K562 (cell line): ENCODE results near the gene ERCC1. TPM values are rescaled to one million over a fixed set of nuclear protein-coding genes. Genes with fewer than 3 reads are reported as not detected.

Experiments
- BHLHE40 ChIP-seq: IDR thresholded peaks from 2 replicates; pipeline ENCODE4 v1.6.1; 2011; ENCODE audit warnings: low read length, improper control_type of control experiment
- CREBBP ChIP-seq: IDR thresholded peaks from one replicate; pipeline ENCODE4 v1.6.1; 2012; ENCODE audit warnings: low read depth, mild to moderate bottlenecking, control low read depth, inconsistent platforms, low read length
- CXXC5 ChIP-seq: fragments of 250-450 bp; sonication (Bioruptor Pico); IDR thresholded peaks from 2 replicates; pipeline ENCODE4 v1.8.0; 2022; ENCODE audit warnings: inconsistent platforms, mild to moderate bottlenecking, moderate library complexity
- DNMT1 ChIP-seq: fragments of 450-650 bp; IDR thresholded peaks from 2 replicates; pipeline ENCODE4 v1.6.1; 2016; ENCODE audit warnings: antibody characterized with exemption, mild to moderate bottlenecking
- GATAD2A ChIP-seq: fragments of 450-650 bp; IDR thresholded peaks from 2 replicates; pipeline ENCODE4 v1.6.1; 2017
- HCFC1 ChIP-seq: IDR thresholded peaks from 2 replicates; pipeline ENCODE4 v1.6.1; 2012; ENCODE audit warnings: low read depth, low read length, improper control_type of control experiment
- PHF8 ChIP-seq: fragments of 200-600 bp; sonication (generic); IDR thresholded peaks from 2 replicates; pipeline ENCODE4 v1.6.1; 2012; ENCODE audit warnings: mixed run types, mild to moderate bottlenecking, inconsistent platforms, low read length, moderate library complexity, borderline replicate concordance
- ZBTB7A ChIP-seq: IDR thresholded peaks from 2 replicates; pipeline ENCODE4 v1.6.1; 2011; ENCODE audit warnings: low read depth, mild to moderate bottlenecking, low read length, moderate library complexity, borderline replicate concordance; ENCODE audit not compliant: control insufficient read depth
- ZNF253 ChIP-seq: fragments of 250-450 bp; sonication (Bioruptor Pico); conservative IDR thresholded peaks from 2 replicates; pipeline ENCODE4 v1.6.1; 2021; ENCODE audit warnings: mild to moderate bottlenecking
- polyA plus RNA-seq, 8 experiments: library from polyadenylated mRNA; depleted of rRNA in 4 of 8; stranded (reverse) in 5 of 8; unstranded in 3 of 8; fragments of >200 nt; fragmentation: Nextera tagmentation in 2 of 8; fragmentation: Illumina TruSeq in 1 of 8; extraction: Ambion mirVana in 2 of 8; extraction: Trizol in 1 of 8; gene quantifications; 2 replicates each; pipeline versions ENCODE4 v1.2.1 to v1.2.3, GENCODE V29; 2011 to 2014; ENCODE audit warnings: inconsistent platforms in 1 of 8, missing spikeins in 1 of 8
- total RNA-seq, 7 experiments: library from RNA; depleted of rRNA in 6 of 7; stranded (reverse); fragments of >200 nt in 6 of 7; fragmentation: Illumina TruSeq in 2 of 7; extraction: Trizol in 2 of 7; gene quantifications; 2 replicates each; pipeline versions ENCODE4 v1.2.1 to v1.2.3, GENCODE V29; 2011 to 2021; ENCODE audit warnings: low replicate concordance in 1 of 7
- TF ChIP-seq, protein P1 (sequence below), 3 experiments: IDR thresholded peaks in 2 of 3; conservative IDR thresholded peaks in 1 of 3; 2 replicates each; pipeline ENCODE4 v1.5.1; 2011 to 2012; ENCODE audit warnings: low read length in 3 of 3, mild to moderate bottlenecking in 3 of 3, control low read depth in 2 of 3, improper control_type of control experiment in 1 of 3, inconsistent platforms in 1 of 3, low read depth in 1 of 3, mixed read lengths in 1 of 3, moderate library complexity in 1 of 3; ENCODE audit not compliant: insufficient read depth in 2 of 3
- TF ChIP-seq, protein P2 (sequence below): fragments of 250-450 bp; sonication (Bioruptor Pico); IDR thresholded peaks from 2 replicates; pipeline ENCODE4 v1.5.0; 2021
- TF ChIP-seq, protein P3 (sequence below), 2 experiments: fragments of 250-450 bp in 1 of 2; fragments of 450-650 bp in 1 of 2; sonication (Bioruptor Pico) in 1 of 2; IDR thresholded peaks; 2 replicates each; pipeline versions ENCODE4 v1.6.1 to v1.8.0; 2016 to 2021; ENCODE audit warnings: mild to moderate bottlenecking in 2 of 2, moderate library complexity in 2 of 2, missing compliant biosample characterization in 1 of 2, missing genetic modification characterization in 1 of 2
- TF ChIP-seq, protein P4 (sequence below): sonication (generic); formaldehyde crosslinking; IDR thresholded peaks from 2 replicates; pipeline ENCODE4 v1.8.0; 2023; ENCODE audit warnings: mild to moderate bottlenecking, missing genetic modification reagents
- TF ChIP-seq, protein P5 (sequence below), 2 experiments: fragments of 450-650 bp in 1 of 2; IDR thresholded peaks; 2 replicates each; pipeline ENCODE4 v1.6.1; 2011 to 2017; ENCODE audit warnings: low read depth in 2 of 2, antibody characterized with exemption in 1 of 2, borderline replicate concordance in 1 of 2, low read length in 1 of 2, mild to moderate bottlenecking in 1 of 2, mixed read lengths in 1 of 2; ENCODE audit not compliant: control insufficient read depth in 1 of 2

Gene ERCC1
- total and polyA plus RNA-seq, 9 of the 15 experiments (the other 6 are each of a cell fraction or from before 2014, with no cell fraction given): 9.3 to 92.6 (median 60.0) TPM

DNA sequence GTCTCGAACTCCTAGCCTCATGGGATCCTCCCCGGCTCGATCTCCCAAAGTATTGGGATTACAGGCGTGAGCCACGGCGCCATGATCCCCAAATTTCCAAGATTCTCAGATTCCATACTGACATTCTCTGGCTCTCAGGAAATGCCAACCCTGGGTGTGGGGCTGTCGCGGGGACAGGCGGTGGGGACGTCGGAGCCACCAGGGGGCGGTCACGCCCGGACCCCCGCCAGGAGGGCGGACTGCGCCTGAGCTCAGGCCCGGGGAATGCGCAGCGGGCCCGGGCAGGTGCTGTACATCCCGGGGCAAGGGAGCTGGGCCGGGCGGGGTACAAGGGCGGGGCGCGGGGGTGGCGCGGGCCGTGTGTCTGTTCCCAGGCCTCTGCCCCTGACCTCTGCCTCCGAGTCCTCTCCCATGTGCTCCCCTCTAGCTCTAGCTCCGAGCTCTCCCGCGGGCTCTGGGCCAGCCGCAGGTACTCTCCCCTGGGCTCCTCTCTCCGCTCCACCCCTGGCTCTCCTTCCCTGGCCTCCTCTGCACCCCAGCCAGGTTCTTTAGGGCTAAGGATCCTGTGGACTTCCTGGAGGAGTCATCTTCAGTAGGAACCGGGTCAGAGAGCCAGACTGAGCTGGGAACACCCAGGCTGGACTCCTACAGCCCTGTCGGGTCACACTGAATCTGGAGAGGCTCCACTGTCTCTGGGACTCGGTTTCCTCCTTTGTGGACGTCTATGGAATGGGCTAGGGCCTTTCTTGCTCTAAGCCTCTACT, 21.2 kb downstream of the ERCC1 start (continued):
- TF ChIP-seq BHLHE40 (peak; percentile 19; the same call in 1 of the 2 replicates), GATAD2A (no peak), ZNF253 (CRISPR knock-in tag) (no peak), HCFC1 (0 out of 2 replicates have a peak, but pooled peaks have one; percentile 10), PHF8 (no peak), CREBBP (no peak), CXXC5 (CRISPR knock-in tag) (peak; percentile 56), ZBTB7A (peak; percentile 88; the same call in 1 of the 2 replicates), DNMT1 (no peak)
- TF ChIP-seq, protein P1, sequence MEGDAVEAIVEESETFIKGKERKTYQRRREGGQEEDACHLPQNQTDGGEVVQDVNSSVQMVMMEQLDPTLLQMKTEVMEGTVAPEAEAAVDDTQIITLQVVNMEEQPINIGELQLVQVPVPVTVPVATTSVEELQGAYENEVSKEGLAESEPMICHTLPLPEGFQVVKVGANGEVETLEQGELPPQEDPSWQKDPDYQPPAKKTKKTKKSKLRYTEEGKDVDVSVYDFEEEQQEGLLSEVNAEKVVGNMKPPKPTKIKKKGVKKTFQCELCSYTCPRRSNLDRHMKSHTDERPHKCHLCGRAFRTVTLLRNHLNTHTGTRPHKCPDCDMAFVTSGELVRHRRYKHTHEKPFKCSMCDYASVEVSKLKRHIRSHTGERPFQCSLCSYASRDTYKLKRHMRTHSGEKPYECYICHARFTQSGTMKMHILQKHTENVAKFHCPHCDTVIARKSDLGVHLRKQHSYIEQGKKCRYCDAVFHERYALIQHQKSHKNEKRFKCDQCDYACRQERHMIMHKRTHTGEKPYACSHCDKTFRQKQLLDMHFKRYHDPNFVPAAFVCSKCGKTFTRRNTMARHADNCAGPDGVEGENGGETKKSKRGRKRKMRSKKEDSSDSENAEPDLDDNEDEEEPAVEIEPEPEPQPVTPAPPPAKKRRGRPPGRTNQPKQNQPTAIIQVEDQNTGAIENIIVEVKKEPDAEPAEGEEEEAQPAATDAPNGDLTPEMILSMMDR (IDR thresholded peaks at IDR 0.05 in 2 of 3, conservative IDR thresholded peaks at IDR 0.05 in 1 of 3; ENCODE audit: insufficient read depth in 2 of 3, low read depth in 1 of 3, low read length in 3 of 3): peak; percentile 71 to 82 (median 81)
- TF ChIP-seq, protein P2, sequence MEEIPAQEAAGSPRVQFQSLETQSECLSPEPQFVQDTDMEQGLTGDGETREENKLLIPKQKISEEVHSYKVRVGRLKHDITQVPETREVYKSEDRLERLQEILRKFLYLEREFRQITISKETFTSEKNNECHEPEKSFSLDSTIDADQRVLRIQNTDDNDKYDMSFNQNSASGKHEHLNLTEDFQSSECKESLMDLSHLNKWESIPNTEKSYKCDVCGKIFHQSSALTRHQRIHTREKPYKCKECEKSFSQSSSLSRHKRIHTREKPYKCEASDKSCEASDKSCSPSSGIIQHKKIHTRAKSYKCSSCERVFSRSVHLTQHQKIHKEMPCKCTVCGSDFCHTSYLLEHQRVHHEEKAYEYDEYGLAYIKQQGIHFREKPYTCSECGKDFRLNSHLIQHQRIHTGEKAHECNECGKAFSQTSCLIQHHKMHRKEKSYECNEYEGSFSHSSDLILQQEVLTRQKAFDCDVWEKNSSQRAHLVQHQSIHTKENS: no peak
- TF ChIP-seq, protein P3, sequence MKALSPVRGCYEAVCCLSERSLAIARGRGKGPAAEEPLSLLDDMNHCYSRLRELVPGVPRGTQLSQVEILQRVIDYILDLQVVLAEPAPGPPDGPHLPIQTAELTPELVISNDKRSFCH (CRISPR knock-in tag; IDR thresholded peaks at IDR 0.05): no peak
- TF ChIP-seq, protein P3 (tag; IDR thresholded peaks at IDR 0.05): no peak
- TF ChIP-seq, protein P4, sequence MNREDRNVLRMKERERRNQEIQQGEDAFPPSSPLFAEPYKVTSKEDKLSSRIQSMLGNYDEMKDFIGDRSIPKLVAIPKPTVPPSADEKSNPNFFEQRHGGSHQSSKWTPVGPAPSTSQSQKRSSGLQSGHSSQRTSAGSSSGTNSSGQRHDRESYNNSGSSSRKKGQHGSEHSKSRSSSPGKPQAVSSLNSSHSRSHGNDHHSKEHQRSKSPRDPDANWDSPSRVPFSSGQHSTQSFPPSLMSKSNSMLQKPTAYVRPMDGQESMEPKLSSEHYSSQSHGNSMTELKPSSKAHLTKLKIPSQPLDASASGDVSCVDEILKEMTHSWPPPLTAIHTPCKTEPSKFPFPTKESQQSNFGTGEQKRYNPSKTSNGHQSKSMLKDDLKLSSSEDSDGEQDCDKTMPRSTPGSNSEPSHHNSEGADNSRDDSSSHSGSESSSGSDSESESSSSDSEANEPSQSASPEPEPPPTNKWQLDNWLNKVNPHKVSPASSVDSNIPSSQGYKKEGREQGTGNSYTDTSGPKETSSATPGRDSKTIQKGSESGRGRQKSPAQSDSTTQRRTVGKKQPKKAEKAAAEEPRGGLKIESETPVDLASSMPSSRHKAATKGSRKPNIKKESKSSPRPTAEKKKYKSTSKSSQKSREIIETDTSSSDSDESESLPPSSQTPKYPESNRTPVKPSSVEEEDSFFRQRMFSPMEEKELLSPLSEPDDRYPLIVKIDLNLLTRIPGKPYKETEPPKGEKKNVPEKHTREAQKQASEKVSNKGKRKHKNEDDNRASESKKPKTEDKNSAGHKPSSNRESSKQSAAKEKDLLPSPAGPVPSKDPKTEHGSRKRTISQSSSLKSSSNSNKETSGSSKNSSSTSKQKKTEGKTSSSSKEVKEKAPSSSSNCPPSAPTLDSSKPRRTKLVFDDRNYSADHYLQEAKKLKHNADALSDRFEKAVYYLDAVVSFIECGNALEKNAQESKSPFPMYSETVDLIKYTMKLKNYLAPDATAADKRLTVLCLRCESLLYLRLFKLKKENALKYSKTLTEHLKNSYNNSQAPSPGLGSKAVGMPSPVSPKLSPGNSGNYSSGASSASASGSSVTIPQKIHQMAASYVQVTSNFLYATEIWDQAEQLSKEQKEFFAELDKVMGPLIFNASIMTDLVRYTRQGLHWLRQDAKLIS (CRISPR knock-in tag): no peak
- TF ChIP-seq, protein P5, sequence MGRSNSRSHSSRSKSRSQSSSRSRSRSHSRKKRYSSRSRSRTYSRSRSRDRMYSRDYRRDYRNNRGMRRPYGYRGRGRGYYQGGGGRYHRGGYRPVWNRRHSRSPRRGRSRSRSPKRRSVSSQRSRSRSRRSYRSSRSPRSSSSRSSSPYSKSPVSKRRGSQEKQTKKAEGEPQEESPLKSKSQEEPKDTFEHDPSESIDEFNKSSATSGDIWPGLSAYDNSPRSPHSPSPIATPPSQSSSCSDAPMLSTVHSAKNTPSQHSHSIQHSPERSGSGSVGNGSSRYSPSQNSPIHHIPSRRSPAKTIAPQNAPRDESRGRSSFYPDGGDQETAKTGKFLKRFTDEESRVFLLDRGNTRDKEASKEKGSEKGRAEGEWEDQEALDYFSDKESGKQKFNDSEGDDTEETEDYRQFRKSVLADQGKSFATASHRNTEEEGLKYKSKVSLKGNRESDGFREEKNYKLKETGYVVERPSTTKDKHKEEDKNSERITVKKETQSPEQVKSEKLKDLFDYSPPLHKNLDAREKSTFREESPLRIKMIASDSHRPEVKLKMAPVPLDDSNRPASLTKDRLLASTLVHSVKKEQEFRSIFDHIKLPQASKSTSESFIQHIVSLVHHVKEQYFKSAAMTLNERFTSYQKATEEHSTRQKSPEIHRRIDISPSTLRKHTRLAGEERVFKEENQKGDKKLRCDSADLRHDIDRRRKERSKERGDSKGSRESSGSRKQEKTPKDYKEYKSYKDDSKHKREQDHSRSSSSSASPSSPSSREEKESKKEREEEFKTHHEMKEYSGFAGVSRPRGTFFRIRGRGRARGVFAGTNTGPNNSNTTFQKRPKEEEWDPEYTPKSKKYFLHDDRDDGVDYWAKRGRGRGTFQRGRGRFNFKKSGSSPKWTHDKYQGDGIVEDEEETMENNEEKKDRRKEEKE (IDR thresholded peaks at IDR 0.05; ENCODE audit: borderline replicate concordance in 1 of 2, control insufficient read depth in 1 of 2, low read depth in 2 of 2, low read length in 1 of 2): 0 out of 4 replicates have a peak, but pooled peaks of 1 of the 2 experiments have one; percentile 25
